Naive thymus-derived CD4-positive, alpha-beta T cell (primary cell): Measurements from ENCODE around the gene MAT2B. TPM values are rescaled to one million over a fixed set of nuclear protein-coding genes. Genes with fewer than 3 reads are reported as not detected.
A peak's percentile ranks its signal among the peaks of the same experiment; 100 is the strongest.

Experiments
- ATAC-seq: fragments of 150-1000 bp; cut with Tn5 transposase; 2 replicates; pipeline ENCODE4 v1.10.0; 2021; ENCODE audit warnings: mild to moderate bottlenecking, moderate library complexity
- CTCF ChIA-PET: fragments of 350-600 bp; sonication (Branson Sonifier 250); formaldehyde crosslinking; loops from one replicate; lab custom pipeline; 2021; ENCODE audit warnings: antibody characterized with exemption; lab: Charles Lee
- POLR2A ChIA-PET: fragments of 350-600 bp; sonication (Branson Sonifier 250); formaldehyde crosslinking; loops from one replicate; lab custom pipeline; 2021; ENCODE audit warnings: antibody characterized with exemption, inconsistent platforms; lab: Charles Lee
- DNase-seq, 9 donors: peaks; one replicate each; pipeline versions ENCODE4 v3.0.0 to v3.0.0-alpha.2; 2020 to 2022; ENCODE audit warnings: mixed read lengths in 1 of 9
- H3K27ac ChIP-seq: one replicate; pipeline ENCODE4 v1.7.0; 2013; ENCODE audit warnings: mild to moderate bottlenecking, low read depth, low read length, moderate library complexity
- H3K27me3 ChIP-seq, 2 donors: one replicate each; pipeline ENCODE4 v1.7.0; 2013; ENCODE audit warnings: low read length in 2 of 2, mild to moderate bottlenecking in 2 of 2, moderate library complexity in 2 of 2; ENCODE audit not compliant: control insufficient read depth in 2 of 2, insufficient read depth in 2 of 2
- H3K36me3 ChIP-seq, 3 experiments: 1 replicate in 2 of 3; 2 replicates in 1 of 3; pipeline ENCODE4 v1.7.0; 2013; ENCODE audit warnings: low read length in 3 of 3, mild to moderate bottlenecking in 3 of 3, moderate library complexity in 1 of 3; ENCODE audit not compliant: insufficient read depth in 3 of 3, control insufficient read depth in 2 of 3
- H3K4me1 ChIP-seq, 2 donors: one replicate each; pipeline ENCODE4 v1.7.0; 2013; ENCODE audit warnings: low read length in 2 of 2, mild to moderate bottlenecking in 2 of 2, moderate library complexity in 1 of 2; ENCODE audit not compliant: control insufficient read depth in 2 of 2, insufficient read depth in 2 of 2
- H3K4me3 ChIP-seq: 2 replicates; pipeline ENCODE4 v1.7.0; 2013; ENCODE audit warnings: mild to moderate bottlenecking, low read length
- H3K9me3 ChIP-seq, 3 experiments: 1 replicate in 2 of 3; 2 replicates in 1 of 3; pipeline ENCODE4 v1.7.0; 2013; ENCODE audit warnings: low read length in 3 of 3; ENCODE audit not compliant: control insufficient read depth in 2 of 3
- H3K27ac Mint-ChIP-seq, 9 donors: one replicate each; pipeline ENCODE4 v1.8.0; 2020 to 2022; ENCODE audit warnings: mixed read lengths in 9 of 9, mild to moderate bottlenecking in 8 of 9, moderate library complexity in 5 of 9, inconsistent platforms in 2 of 9
- H3K27me3 Mint-ChIP-seq, 5 donors: one replicate each; pipeline ENCODE4 v1.8.0; 2021 to 2022; ENCODE audit warnings: mixed read lengths in 5 of 5, mild to moderate bottlenecking in 1 of 5
- H3K36me3 Mint-ChIP-seq, 5 donors: one replicate each; pipeline ENCODE4 v1.8.0; 2020 to 2022; ENCODE audit warnings: mixed read lengths in 5 of 5, mild to moderate bottlenecking in 3 of 5, inconsistent platforms in 1 of 5
- H3K4me1 Mint-ChIP-seq, 7 donors: one replicate each; pipeline ENCODE4 v1.8.0; 2020 to 2022; ENCODE audit warnings: mixed read lengths in 7 of 7, mild to moderate bottlenecking in 3 of 7, inconsistent platforms in 1 of 7
- H3K4me3 Mint-ChIP-seq, 10 donors: one replicate each; pipeline ENCODE4 v1.8.0; 2020 to 2022; ENCODE audit warnings: mild to moderate bottlenecking in 10 of 10, mixed read lengths in 10 of 10, moderate library complexity in 6 of 10, inconsistent platforms in 2 of 10
- H3K9me3 Mint-ChIP-seq, 11 donors: one replicate each; pipeline ENCODE4 v1.8.0; 2020 to 2022; ENCODE audit warnings: mixed read lengths in 11 of 11, mild to moderate bottlenecking in 4 of 11, inconsistent platforms in 1 of 11, moderate library complexity in 1 of 11
- intact Hi-C, 2 donors: fragments of 100-400 bp; cut with micrococcal nuclease; formaldehyde crosslinking; loops; one replicate each; pipeline ENCODE4 v1.15.1; 2023
- polyA plus RNA-seq, 2 donors: library from polyadenylated mRNA; unstranded; fragments of 300-500 nt; fragmentation: Illumina TruSeq; gene quantifications; one replicate each; pipeline ENCODE4 v1.2.3, GENCODE V29; 2021
- total RNA-seq, 6 experiments: library from RNA in 5 of 6; stranded (reverse) in 5 of 6; gene quantifications; 1 replicate in 5 of 6; 2 replicates in 1 of 6; pipeline ENCODE4 v1.2.3 and lab custom pipeline; 2021 to 2026

Gene MAT2B
- total and polyA plus RNA-seq, 7 experiments from 2014 or later, result 47.7 to 322 (median 126) TPM

- Histone ChIP-seq H3K4me3 (no peak overlapping the region), H3K36me3 (no peaks in the 10 kb centered on the region), H3K4me1 (peaks cover 8 to 9% of the 10 kb centered on the region in 2 donors), H3K9me3 (no peaks in the 10 kb centered on the region), H3K27ac (no peak overlapping the region), H3K27me3 (peaks cover 3 to 5% of the 10 kb centered on the region in 2 donors)
- peak in 8 of 9 donors; percentile 16 to 62 (median 48) for DNase-seq
- intact Hi-C loops, result loop anchor here (1.0 to 10.0 kb wide), 4 partner anchors 58 to 1645 kb away; no protein-coding TSS in a partner anchor
- peak; percentile 63 for ATAC-seq
- H3K4me3 Mint-ChIP-seq, result peak overlapping the region in 2 of 10 donors; percentile 13 to 58
- ChIA-PET POLR2A (interaction anchor here (0.8 kb wide), 1 partner anchor 56 kb away, joined by 4 read pairs; no protein-coding TSS in a partner anchor), CTCF (no interaction called here)
- H3K36me3 Mint-ChIP-seq, result no peaks in the 10 kb centered on the region
- no peaks in the 10 kb centered on the region for H3K9me3 Mint-ChIP-seq
- no peak overlapping the region for H3K27ac Mint-ChIP-seq
- peaks cover 49 to 68% (median 56%) of the 10 kb centered on the region in 5 donors for H3K27me3 Mint-ChIP-seq
- H3K4me1 Mint-ChIP-seq, result peaks cover 13 to 33% (median 21%) of the 10 kb centered on the region in 7 donors
Observed at GRCh38 chr5:163564321-163564938, 59.0 kb downstream of the MAT2B start.

- Histone ChIP-seq H3K27ac (no peak overlapping the region), H3K27me3 (peaks cover 3 to 5% of the 10 kb centered on the region in 2 donors), H3K9me3 (no peaks in the 10 kb centered on the region), H3K36me3 (no peaks in the 10 kb centered on the region), H3K4me1 (peaks cover 8 to 9% of the 10 kb centered on the region in 2 donors), H3K4me3 (peak overlapping the region; percentile 28)
- CTCF ChIA-PET, result no interaction called here
- H3K36me3 Mint-ChIP-seq, result no peaks in the 10 kb centered on the region
- peak overlapping the region; percentile 2 to 82 (median 74) for H3K4me3 Mint-ChIP-seq
- H3K4me1 Mint-ChIP-seq, result peaks cover 13 to 33% (median 21%) of the 10 kb centered on the region in 7 donors
- DNase-seq (no peak), ATAC-seq (no peak)
- peaks cover 54 to 78% (median 62%) of the 10 kb centered on the region in 5 donors for H3K27me3 Mint-ChIP-seq
- POLR2A ChIA-PET, result no interaction called here
- intact Hi-C loops, result loop anchor here (2.0 to 10.0 kb wide), 2 partner anchors 93 to 449 kb away; no protein-coding TSS in a partner anchor
- peaks cover 0 to 1% (median 0%) of the 10 kb centered on the region in 11 donors for H3K9me3 Mint-ChIP-seq
- H3K27ac Mint-ChIP-seq, result no peak overlapping the region
Observed at GRCh38 chr5:163565492-163565891, 60.1 kb downstream of the MAT2B start.

- Mint-ChIP-seq H3K27ac (no peak overlapping the region), H3K9me3 (peaks cover 0 to 1% (median 0%) of the 10 kb centered on the region in 11 donors), H3K4me1 (peaks cover 13 to 33% (median 21%) of the 10 kb centered on the region in 7 donors), H3K27me3 (peaks cover 54 to 84% (median 66%) of the 10 kb centered on the region in 5 donors), H3K36me3 (no peaks in the 10 kb centered on the region), H3K4me3 (peak overlapping the region; percentile 63 to 82 (median 76))
- peak in 5 of 9 donors; percentile 4 to 33 (median 9) for DNase-seq
- peaks cover 8 to 9% of the 10 kb centered on the region in 2 donors for H3K4me1 ChIP-seq
- ATAC-seq, result peak; percentile 74
- POLR2A ChIA-PET, result no interaction called here
- H3K27ac ChIP-seq, result no peak overlapping the region
- H3K36me3 ChIP-seq, result no peaks in the 10 kb centered on the region
- H3K9me3 ChIP-seq, result no peaks in the 10 kb centered on the region
- intact Hi-C loops, result loop anchor here (2.0 to 10.0 kb wide), 2 partner anchors 93 to 449 kb away; no protein-coding TSS in a partner anchor
- H3K27me3 ChIP-seq, result peaks cover 3 to 5% of the 10 kb centered on the region in 2 donors
- peak overlapping the region; percentile 28 for H3K4me3 ChIP-seq
- CTCF ChIA-PET, result interaction anchor here (0.6 kb wide), 1 partner anchor 60 kb away, joined by 3 read pairs; no protein-coding TSS in a partner anchor
Observed at GRCh38 chr5:163565931-163566608, 60.7 kb downstream of the MAT2B start.

GRCh38 chr5:163566678-163567077 lies 61.3 kb downstream of the MAT2B start:
- H3K27me3 ChIP-seq, result peaks cover 5 to 6% of the 10 kb centered on the region in 2 donors
- H3K9me3 Mint-ChIP-seq, result peaks cover 0 to 1% (median 0%) of the 10 kb centered on the region in 11 donors
- ChIA-PET CTCF (interaction anchor here (0.6 kb wide), 1 partner anchor 60 kb away, joined by 3 read pairs; no protein-coding TSS in a partner anchor), POLR2A (no interaction called here)
- no peaks in the 10 kb centered on the region for H3K9me3 ChIP-seq
- peaks cover 13 to 33% (median 21%) of the 10 kb centered on the region in 7 donors for H3K4me1 Mint-ChIP-seq
- DNase-seq (no peak), ATAC-seq (no peak)
- peaks cover 54 to 83% (median 66%) of the 10 kb centered on the region in 5 donors for H3K27me3 Mint-ChIP-seq
- H3K27ac ChIP-seq, result no peak overlapping the region
- H3K4me1 ChIP-seq, result peaks cover 8 to 9% of the 10 kb centered on the region in 2 donors
- H3K4me3 ChIP-seq, result peak overlapping the region; percentile 28
- intact Hi-C loops, result loop anchor here in 1 of 2 donors (10.0 kb wide), 1 partner anchor 448 kb away; no protein-coding TSS in a partner anchor
- peak overlapping the region in 9 of 10 donors; percentile 6 to 82 (median 63) for H3K4me3 Mint-ChIP-seq
- H3K36me3 Mint-ChIP-seq, result no peaks in the 10 kb centered on the region
- no peaks in the 10 kb centered on the region for H3K36me3 ChIP-seq
- H3K27ac Mint-ChIP-seq, result no peak overlapping the region

GRCh38 chr5:163567811-163568210 lies 62.4 kb downstream of the MAT2B start:
- peaks cover 13 to 33% (median 21%) of the 10 kb centered on the region in 7 donors for H3K4me1 Mint-ChIP-seq
- POLR2A ChIA-PET, result no interaction called here
- intact Hi-C loops, result loop anchor here in 1 of 2 donors (10.0 kb wide), 1 partner anchor 447 kb away; no protein-coding TSS in a partner anchor

More at GRCh38 chr5:163567811-163568210, 62.4 kb downstream of the MAT2B start:
- no peaks in the 10 kb centered on the region for H3K9me3 ChIP-seq
- H3K27me3 Mint-ChIP-seq, result peaks cover 54 to 82% (median 66%) of the 10 kb centered on the region in 5 donors
- peaks cover 8 to 9% of the 10 kb centered on the region in 2 donors for H3K4me1 ChIP-seq
- H3K27me3 ChIP-seq, result peaks cover 5 to 7% of the 10 kb centered on the region in 2 donors
- CTCF ChIA-PET, result no interaction called here
- H3K27ac Mint-ChIP-seq, result no peak overlapping the region
- peak overlapping the region in 2 of 10 donors; percentile 63 to 77 for H3K4me3 Mint-ChIP-seq
- DNase-seq, result no peak
- H3K4me3 ChIP-seq, result no peak overlapping the region
- no peaks in the 10 kb centered on the region for H3K36me3 Mint-ChIP-seq
- no peaks in the 10 kb centered on the region for H3K36me3 ChIP-seq
- peaks cover 0 to 1% (median 0%) of the 10 kb centered on the region in 11 donors for H3K9me3 Mint-ChIP-seq
- ATAC-seq, result no peak
- H3K27ac ChIP-seq, result no peak overlapping the region
